K562 (cell line): ENCODE results near the gene CABP5. TPM values are rescaled to one million over a fixed set of nuclear protein-coding genes. Genes with fewer than 3 reads are reported as not detected.

Experiments used
- ATAC-seq: fragments of 200-7000 bp; cut with Tn5 transposase; 3 replicates; pipeline ENCODE4 v1.9.1; 2020; ENCODE audit warnings: moderate library complexity
- BruUV-seq: library from RNA; stranded (reverse); fragments of 400-500 nt; replicated peaks from 2 replicates; lab custom pipeline; 2021; lab: Mats Ljungman, UMichigan
- CTCF ChIA-PET: fragments of 300-600 bp; formaldehyde crosslinking; extraction: SDS; loops from one replicate; lab custom pipeline; 2021; ENCODE audit warnings: low intra/inter-chr PET ratio; lab: Yijun Ruan, JAX
- POLR2A ChIA-PET: fragments of 300-600, 350-650 bp; sonication (Branson Sonifier 250); formaldehyde crosslinking; extraction: SDS; loops from one replicate; lab custom pipeline; 2021; ENCODE audit warnings: antibody characterized with exemption, inconsistent platforms; lab: Yijun Ruan, JAX
- DNase-seq, 4 experiments: peaks; one replicate each; pipeline versions ENCODE4 v3.0.0 to v3.0.0-alpha.2; 2011 to 2018; ENCODE audit warnings: low spot score in 3 of 4, mixed read lengths in 3 of 4; ENCODE audit errors: extremely low read depth in 1 of 4
- FAIRE-seq: peaks from 2 replicates; lab custom pipeline; 2011; peaks lifted over from hg19 to GRCh38; lab: Jason Lieb, UNC
- H2AFZ ChIP-seq: 2 replicates; pipeline ENCODE4 v1.6.0; 2011; ENCODE audit warnings: low read depth, low read length, control low read depth, inconsistent platforms
- H3K27ac ChIP-seq: fragments of 200-600 bp; 3 replicates; pipeline ENCODE4 v1.8.0; 2011; ENCODE audit warnings: low read depth, mild to moderate bottlenecking, control low read depth, inconsistent platforms, low read length, moderate library complexity, mixed read lengths; ENCODE audit errors: extremely low read depth
- H3K27me3 ChIP-seq, 2 experiments: fragments of 300-600 bp in 1 of 2; 2 replicates in 1 of 2; 3 replicates in 1 of 2; pipeline versions ENCODE4 v1.6.0 to v1.8.0; 2011; ENCODE audit warnings: inconsistent platforms in 2 of 2, low read length in 2 of 2, mild to moderate bottlenecking in 1 of 2, mixed read lengths in 1 of 2, moderate library complexity in 1 of 2; ENCODE audit not compliant: control insufficient read depth in 2 of 2, insufficient read depth in 2 of 2
- H3K36me3 ChIP-seq: fragments of 300-600 bp; 3 replicates; pipeline ENCODE4 v1.8.0; 2011; ENCODE audit warnings: mild to moderate bottlenecking, low read length, inconsistent platforms; ENCODE audit not compliant: control insufficient read depth, insufficient read depth
- H3K4me1 ChIP-seq, 2 experiments: fragments of 200-600 bp in 1 of 2; replicated peaks in 1 of 2; 2 replicates in 1 of 2; 3 replicates in 1 of 2; pipeline versions ENCODE4 v1.5.1 to v1.8.0; 2011; ENCODE audit warnings: inconsistent platforms in 2 of 2, low read length in 2 of 2, mild to moderate bottlenecking in 1 of 2, mixed read lengths in 1 of 2, moderate library complexity in 1 of 2; ENCODE audit not compliant: control insufficient read depth in 2 of 2, insufficient read depth in 2 of 2
- H3K4me2 ChIP-seq: 2 replicates; pipeline ENCODE4 v1.6.1; 2011; ENCODE audit warnings: low read length, control low read depth, inconsistent platforms, mixed read lengths; ENCODE audit not compliant: insufficient read depth
- H3K4me3 ChIP-seq: fragments of 200-600 bp; sonication (generic), shearing (Covaris generic); 2 replicates; pipeline ENCODE4 v1.5.1; 2016; ENCODE audit warnings: control low read depth, inconsistent platforms
- H3K79me2 ChIP-seq: fragments of 200-600 bp; 3 replicates; pipeline ENCODE4 v1.8.0; 2011; ENCODE audit warnings: low read length, inconsistent platforms; ENCODE audit not compliant: control insufficient read depth, insufficient read depth
- H3K9ac ChIP-seq, 2 experiments: 2 replicates each; pipeline versions ENCODE4 v1.6.0 to v1.6.1; 2011; ENCODE audit warnings: low read depth in 2 of 2, low read length in 2 of 2, control low read depth in 1 of 2, inconsistent platforms in 1 of 2, mild to moderate bottlenecking in 1 of 2, mixed read lengths in 1 of 2; ENCODE audit not compliant: insufficient read depth in 1 of 2
- H3K9me1 ChIP-seq: one replicate; pipeline ENCODE4 v1.6.0; 2011; ENCODE audit warnings: inconsistent platforms, mild to moderate bottlenecking, low read length, moderate library complexity; ENCODE audit not compliant: control insufficient read depth, insufficient read depth
- H3K9me3 ChIP-seq: replicated peaks from 2 replicates; pipeline ENCODE4 v1.5.1; 2011; ENCODE audit warnings: low read depth, low read length, inconsistent platforms; ENCODE audit not compliant: control insufficient read depth, insufficient read depth
- H4K20me1 ChIP-seq: replicated peaks from 2 replicates; pipeline ENCODE4 v1.6.1; 2011; ENCODE audit warnings: low read length, inconsistent platforms, mixed read lengths; ENCODE audit not compliant: control insufficient read depth, insufficient read depth
- PHB ChIP-seq: fragments of 250-450 bp; sonication (Bioruptor Pico); IDR thresholded peaks from 2 replicates; pipeline ENCODE4 v1.5.0; 2021
- SIN3A ChIP-seq, 2 experiments: fragments of 150-350 bp in 1 of 2; IDR thresholded peaks; 2 replicates each; pipeline ENCODE4 v1.6.1; 2011 to 2016; ENCODE audit warnings: borderline replicate concordance in 2 of 2, low read depth in 2 of 2, low read length in 2 of 2, mild to moderate bottlenecking in 2 of 2, moderate library complexity in 2 of 2; ENCODE audit not compliant: control insufficient read depth in 1 of 2
- SRSF9 ChIP-seq: fragments of 200-400 bp; formaldehyde crosslinking; IDR thresholded peaks from 2 replicates; pipeline ENCODE4 v1.6.1; 2017; ENCODE audit warnings: low read depth, low read length, borderline replicate concordance
- TFAP4 ChIP-seq: sonication (generic); formaldehyde crosslinking; IDR thresholded peaks from 2 replicates; pipeline ENCODE4 v1.8.0; 2022; ENCODE audit warnings: missing genetic modification reagents, mild to moderate bottlenecking, moderate library complexity, borderline replicate concordance
- ZNF280A ChIP-seq: fragments of 450-650 bp; IDR thresholded peaks from 2 replicates; pipeline ENCODE4 v1.6.1; 2018; ENCODE audit warnings: mild to moderate bottlenecking, low read depth; ENCODE audit not compliant: partially characterized antibody
- ZNF609 ChIP-seq: sonication (generic); formaldehyde crosslinking; IDR thresholded peaks from 2 replicates; pipeline ENCODE4 v1.8.1; 2023; ENCODE audit warnings: missing genetic modification reagents, mild to moderate bottlenecking, borderline replicate concordance
- WGBS: fragments of 100-300 bp; shearing (Covaris generic); methylation state at CpG from one replicate; pipeline ENCODE4 v1.1.6; 2016; ENCODE audit warnings: low coverage, mixed read lengths; ENCODE audit not compliant: insufficient coverage; ENCODE audit errors: missing lambda C conversion rate; 5-methylcytosine and 5-hydroxymethylcytosine counted together
- in situ Hi-C: fragments of 300-500 bp; cut with MboI; formaldehyde crosslinking; loops from 4 replicates; pipeline ENCODE4 v1.15.0; 2018; ENCODE audit warnings: inconsistent platforms, mixed read lengths
- intact Hi-C: fragments of 100-400 bp; cut with micrococcal nuclease; formaldehyde crosslinking; loops from 2 replicates; pipeline ENCODE4 v1.14.2; 2022
- polyA plus RNA-seq, 8 experiments: library from polyadenylated mRNA; depleted of rRNA in 4 of 8; stranded (reverse) in 5 of 8; unstranded in 3 of 8; fragments of >200 nt; fragmentation: Nextera tagmentation in 2 of 8; fragmentation: Illumina TruSeq in 1 of 8; extraction: Ambion mirVana in 2 of 8; extraction: Trizol in 1 of 8; gene quantifications; 2 replicates each; pipeline versions ENCODE4 v1.2.1 to v1.2.3, GENCODE V29; 2011 to 2014; ENCODE audit warnings: inconsistent platforms in 1 of 8, missing spikeins in 1 of 8
- total RNA-seq, 7 experiments: library from RNA; depleted of rRNA in 6 of 7; stranded (reverse); fragments of >200 nt in 6 of 7; fragmentation: Illumina TruSeq in 2 of 7; extraction: Trizol in 2 of 7; gene quantifications; 2 replicates each; pipeline versions ENCODE4 v1.2.1 to v1.2.3, GENCODE V29; 2011 to 2021; ENCODE audit warnings: low replicate concordance in 1 of 7
- TF ChIP-seq, protein P1 (sequence below): fragments of 450-650 bp; IDR thresholded peaks from 2 replicates; pipeline ENCODE4 v1.6.1; 2017; ENCODE audit warnings: antibody characterized with exemption, mild to moderate bottlenecking

Gene CABP5
- total and polyA plus RNA-seq, 9 of the 15 experiments (the other 6 are each of a cell fraction or from before 2014, with no cell fraction given): not detected

DNA sequence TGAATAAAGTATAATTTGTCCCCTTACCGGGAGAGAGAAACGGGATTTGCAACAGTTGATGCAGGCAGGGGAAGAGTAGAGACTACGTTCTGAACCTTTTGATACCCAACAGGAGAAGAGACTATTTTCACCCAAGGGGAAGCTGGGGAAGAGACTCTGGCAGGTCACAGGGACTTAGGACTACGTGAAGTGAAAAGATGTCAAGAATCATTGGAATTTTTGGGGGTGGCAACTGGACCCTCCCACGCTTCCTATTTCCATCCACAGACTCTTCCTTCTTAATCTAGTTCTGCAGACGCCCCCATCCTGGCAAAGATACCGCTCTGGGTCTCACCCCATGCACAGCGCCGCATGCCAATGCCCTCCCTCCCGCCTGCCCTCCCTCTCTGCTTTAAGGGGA is 13.8 kb downstream of the CABP5 start:
- WGBS: under 1% methylated on average over 10 of the region's 10 CpGs
- ATAC-seq: no peak
- in situ Hi-C loops: no loop called here
- FAIRE-seq: no peak
- ChIA-PET CTCF (no interaction called here), POLR2A (no interaction called here)
- no TSS peak for BruUV-seq
- H3K79me2 ChIP-seq: no peaks in the 10 kb centered on the region
- no peaks in the 10 kb centered on the region for H3K9me1 ChIP-seq
- no peak for DNase-seq
- no peaks in the 10 kb centered on the region for H3K36me3 ChIP-seq
- H3K9me3 ChIP-seq: no peaks in the 10 kb centered on the region
- H3K9ac ChIP-seq: no peak overlapping the region
- no peak overlapping the region for H3K4me3 ChIP-seq
- intact Hi-C loops: no loop called here
- peaks cover 6 to 25% of the 10 kb centered on the region in 2 experiments; a peak in 4 of 5 replicates for H3K27me3 ChIP-seq
- no peak overlapping the region for H2AFZ ChIP-seq
- no peaks in the 10 kb centered on the region for H3K4me1 ChIP-seq
- no peak overlapping the region for H3K27ac ChIP-seq
- no peaks in the 10 kb centered on the region for H4K20me1 ChIP-seq
- no peak overlapping the region for H3K4me2 ChIP-seq
- no peak for TF ChIP-seq TFAP4 (CRISPR knock-in tag)
- TF ChIP-seq PHB (CRISPR knock-in tag): no peak
- TF ChIP-seq ZNF280A: no peak
- TF ChIP-seq, protein P1, sequence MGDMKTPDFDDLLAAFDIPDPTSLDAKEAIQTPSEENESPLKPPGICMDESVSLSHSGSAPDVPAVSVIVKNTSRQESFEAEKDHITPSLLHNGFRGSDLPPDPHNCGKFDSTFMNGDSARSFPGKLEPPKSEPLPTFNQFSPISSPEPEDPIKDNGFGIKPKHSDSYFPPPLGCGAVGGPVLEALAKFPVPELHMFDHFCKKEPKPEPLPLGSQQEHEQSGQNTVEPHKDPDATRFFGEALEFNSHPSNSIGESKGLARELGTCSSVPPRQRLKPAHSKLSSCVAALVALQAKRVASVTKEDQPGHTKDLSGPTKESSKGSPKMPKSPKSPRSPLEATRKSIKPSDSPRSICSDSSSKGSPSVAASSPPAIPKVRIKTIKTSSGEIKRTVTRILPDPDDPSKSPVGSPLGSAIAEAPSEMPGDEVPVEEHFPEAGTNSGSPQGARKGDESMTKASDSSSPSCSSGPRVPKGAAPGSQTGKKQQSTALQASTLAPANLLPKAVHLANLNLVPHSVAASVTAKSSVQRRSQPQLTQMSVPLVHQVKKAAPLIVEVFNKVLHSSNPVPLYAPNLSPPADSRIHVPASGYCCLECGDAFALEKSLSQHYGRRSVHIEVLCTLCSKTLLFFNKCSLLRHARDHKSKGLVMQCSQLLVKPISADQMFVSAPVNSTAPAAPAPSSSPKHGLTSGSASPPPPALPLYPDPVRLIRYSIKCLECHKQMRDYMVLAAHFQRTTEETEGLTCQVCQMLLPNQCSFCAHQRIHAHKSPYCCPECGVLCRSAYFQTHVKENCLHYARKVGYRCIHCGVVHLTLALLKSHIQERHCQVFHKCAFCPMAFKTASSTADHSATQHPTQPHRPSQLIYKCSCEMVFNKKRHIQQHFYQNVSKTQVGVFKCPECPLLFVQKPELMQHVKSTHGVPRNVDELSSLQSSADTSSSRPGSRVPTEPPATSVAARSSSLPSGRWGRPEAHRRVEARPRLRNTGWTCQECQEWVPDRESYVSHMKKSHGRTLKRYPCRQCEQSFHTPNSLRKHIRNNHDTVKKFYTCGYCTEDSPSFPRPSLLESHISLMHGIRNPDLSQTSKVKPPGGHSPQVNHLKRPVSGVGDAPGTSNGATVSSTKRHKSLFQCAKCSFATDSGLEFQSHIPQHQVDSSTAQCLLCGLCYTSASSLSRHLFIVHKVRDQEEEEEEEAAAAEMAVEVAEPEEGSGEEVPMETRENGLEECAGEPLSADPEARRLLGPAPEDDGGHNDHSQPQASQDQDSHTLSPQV: no peak
- TF ChIP-seq SRSF9: no peak
- no peak for TF ChIP-seq SIN3A (IDR thresholded peaks at IDR 0.05; ENCODE audit: borderline replicate concordance in 2 of 2, control insufficient read depth in 1 of 2, low read depth in 2 of 2, low read length in 2 of 2)
- no peak for TF ChIP-seq ZNF609 (CRISPR knock-in tag)
